ENCODE data around the gene IL10RA. TPM values are rescaled to one million over a fixed set of nuclear protein-coding genes. Genes with fewer than 3 reads are reported as not detected.

Gene IL10RA
- total and polyA plus RNA-seq, 9 of the 15 experiments (the other 6 are each of a cell fraction or from before 2014, with no cell fraction given), result 0.17 to 17.3 (median 2.9) TPM

DNA sequence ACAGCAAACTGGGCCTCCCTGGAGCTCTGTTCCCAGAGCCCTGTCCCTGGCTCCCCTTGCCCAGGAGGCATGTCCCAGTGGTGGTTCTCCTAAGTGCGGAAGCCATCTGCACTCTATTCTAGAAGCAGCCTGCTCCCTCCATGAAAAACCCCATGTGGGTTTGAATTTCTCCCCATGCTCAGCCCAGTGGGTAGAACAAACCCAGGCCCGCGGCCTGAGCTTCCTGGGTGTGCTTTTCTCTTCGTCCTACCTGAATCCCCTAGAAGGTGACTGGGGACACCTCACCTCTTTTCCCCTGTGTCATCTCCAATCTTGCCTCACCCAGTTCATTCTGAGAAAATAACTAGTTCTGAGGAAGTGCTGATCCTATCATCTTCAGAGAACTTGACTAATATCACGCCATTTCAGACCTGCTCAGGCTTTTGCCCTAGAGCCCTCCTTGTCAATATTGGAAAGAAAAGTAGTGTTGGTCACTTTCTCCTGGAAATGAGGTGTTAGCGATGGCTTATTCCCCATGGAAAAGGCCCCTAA, 15.9 kb downstream of the IL10RA start (continued):
- TF ChIP-seq BDP1 (IDR thresholded peaks at IDR 0.05; ENCODE audit: insufficient read depth, insufficient read length) (no peak), NFRKB (IDR thresholded peaks at IDR 0.05; ENCODE audit: low read depth) (0 out of 2 replicates have a peak, but pooled peaks have one; percentile 15), SMARCE1 (IDR thresholded peaks at IDR 0.05) (peak; percentile 48; the same call in 1 of the 2 replicates), OTX1 (CRISPR knock-in tag; IDR thresholded peaks at IDR 0.05) (peak; percentile 92), MAFG (tag; conservative IDR thresholded peaks at IDR 0.05) (peak; percentile 53), ELF1 (tag; IDR thresholded peaks at IDR 0.05) (peak; percentile 63; the same call in 1 of the 2 replicates), FOXA1 (IDR thresholded peaks at IDR 0.05; ENCODE audit: borderline replicate concordance) (no peak), MAFK (IDR thresholded peaks at IDR 0.05; ENCODE audit: low read length) (peak; percentile 48; the same call in 1 of the 2 replicates), BRD9 (IDR thresholded peaks at IDR 0.05; ENCODE audit: low read depth, partially characterized antibody) (peak; percentile 73), TEAD2 (tag; IDR thresholded peaks at IDR 0.05) (peak; percentile 68), NR2C1 (IDR thresholded peaks at IDR 0.05) (no peak), NR2C1 (tag; IDR thresholded peaks at IDR 0.05) (peak; percentile 91), MEF2D (tag; conservative IDR thresholded peaks at IDR 0.05; ENCODE audit: low read depth) (peak; percentile 73), GABPA (tag; conservative IDR thresholded peaks at IDR 0.05; ENCODE audit: low read depth) (peak; percentile 55; the same call in 1 of the 2 replicates)
- TF ChIP-seq, protein P1, sequence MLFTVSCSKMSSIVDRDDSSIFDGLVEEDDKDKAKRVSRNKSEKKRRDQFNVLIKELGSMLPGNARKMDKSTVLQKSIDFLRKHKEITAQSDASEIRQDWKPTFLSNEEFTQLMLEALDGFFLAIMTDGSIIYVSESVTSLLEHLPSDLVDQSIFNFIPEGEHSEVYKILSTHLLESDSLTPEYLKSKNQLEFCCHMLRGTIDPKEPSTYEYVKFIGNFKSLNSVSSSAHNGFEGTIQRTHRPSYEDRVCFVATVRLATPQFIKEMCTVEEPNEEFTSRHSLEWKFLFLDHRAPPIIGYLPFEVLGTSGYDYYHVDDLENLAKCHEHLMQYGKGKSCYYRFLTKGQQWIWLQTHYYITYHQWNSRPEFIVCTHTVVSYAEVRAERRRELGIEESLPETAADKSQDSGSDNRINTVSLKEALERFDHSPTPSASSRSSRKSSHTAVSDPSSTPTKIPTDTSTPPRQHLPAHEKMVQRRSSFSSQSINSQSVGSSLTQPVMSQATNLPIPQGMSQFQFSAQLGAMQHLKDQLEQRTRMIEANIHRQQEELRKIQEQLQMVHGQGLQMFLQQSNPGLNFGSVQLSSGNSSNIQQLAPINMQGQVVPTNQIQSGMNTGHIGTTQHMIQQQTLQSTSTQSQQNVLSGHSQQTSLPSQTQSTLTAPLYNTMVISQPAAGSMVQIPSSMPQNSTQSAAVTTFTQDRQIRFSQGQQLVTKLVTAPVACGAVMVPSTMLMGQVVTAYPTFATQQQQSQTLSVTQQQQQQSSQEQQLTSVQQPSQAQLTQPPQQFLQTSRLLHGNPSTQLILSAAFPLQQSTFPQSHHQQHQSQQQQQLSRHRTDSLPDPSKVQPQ (CRISPR knock-in tag; IDR thresholded peaks at IDR 0.05; ENCODE audit: borderline replicate concordance), result 0 out of 2 replicates have a peak, but pooled peaks have one; percentile 67
- TF ChIP-seq, protein P2, sequence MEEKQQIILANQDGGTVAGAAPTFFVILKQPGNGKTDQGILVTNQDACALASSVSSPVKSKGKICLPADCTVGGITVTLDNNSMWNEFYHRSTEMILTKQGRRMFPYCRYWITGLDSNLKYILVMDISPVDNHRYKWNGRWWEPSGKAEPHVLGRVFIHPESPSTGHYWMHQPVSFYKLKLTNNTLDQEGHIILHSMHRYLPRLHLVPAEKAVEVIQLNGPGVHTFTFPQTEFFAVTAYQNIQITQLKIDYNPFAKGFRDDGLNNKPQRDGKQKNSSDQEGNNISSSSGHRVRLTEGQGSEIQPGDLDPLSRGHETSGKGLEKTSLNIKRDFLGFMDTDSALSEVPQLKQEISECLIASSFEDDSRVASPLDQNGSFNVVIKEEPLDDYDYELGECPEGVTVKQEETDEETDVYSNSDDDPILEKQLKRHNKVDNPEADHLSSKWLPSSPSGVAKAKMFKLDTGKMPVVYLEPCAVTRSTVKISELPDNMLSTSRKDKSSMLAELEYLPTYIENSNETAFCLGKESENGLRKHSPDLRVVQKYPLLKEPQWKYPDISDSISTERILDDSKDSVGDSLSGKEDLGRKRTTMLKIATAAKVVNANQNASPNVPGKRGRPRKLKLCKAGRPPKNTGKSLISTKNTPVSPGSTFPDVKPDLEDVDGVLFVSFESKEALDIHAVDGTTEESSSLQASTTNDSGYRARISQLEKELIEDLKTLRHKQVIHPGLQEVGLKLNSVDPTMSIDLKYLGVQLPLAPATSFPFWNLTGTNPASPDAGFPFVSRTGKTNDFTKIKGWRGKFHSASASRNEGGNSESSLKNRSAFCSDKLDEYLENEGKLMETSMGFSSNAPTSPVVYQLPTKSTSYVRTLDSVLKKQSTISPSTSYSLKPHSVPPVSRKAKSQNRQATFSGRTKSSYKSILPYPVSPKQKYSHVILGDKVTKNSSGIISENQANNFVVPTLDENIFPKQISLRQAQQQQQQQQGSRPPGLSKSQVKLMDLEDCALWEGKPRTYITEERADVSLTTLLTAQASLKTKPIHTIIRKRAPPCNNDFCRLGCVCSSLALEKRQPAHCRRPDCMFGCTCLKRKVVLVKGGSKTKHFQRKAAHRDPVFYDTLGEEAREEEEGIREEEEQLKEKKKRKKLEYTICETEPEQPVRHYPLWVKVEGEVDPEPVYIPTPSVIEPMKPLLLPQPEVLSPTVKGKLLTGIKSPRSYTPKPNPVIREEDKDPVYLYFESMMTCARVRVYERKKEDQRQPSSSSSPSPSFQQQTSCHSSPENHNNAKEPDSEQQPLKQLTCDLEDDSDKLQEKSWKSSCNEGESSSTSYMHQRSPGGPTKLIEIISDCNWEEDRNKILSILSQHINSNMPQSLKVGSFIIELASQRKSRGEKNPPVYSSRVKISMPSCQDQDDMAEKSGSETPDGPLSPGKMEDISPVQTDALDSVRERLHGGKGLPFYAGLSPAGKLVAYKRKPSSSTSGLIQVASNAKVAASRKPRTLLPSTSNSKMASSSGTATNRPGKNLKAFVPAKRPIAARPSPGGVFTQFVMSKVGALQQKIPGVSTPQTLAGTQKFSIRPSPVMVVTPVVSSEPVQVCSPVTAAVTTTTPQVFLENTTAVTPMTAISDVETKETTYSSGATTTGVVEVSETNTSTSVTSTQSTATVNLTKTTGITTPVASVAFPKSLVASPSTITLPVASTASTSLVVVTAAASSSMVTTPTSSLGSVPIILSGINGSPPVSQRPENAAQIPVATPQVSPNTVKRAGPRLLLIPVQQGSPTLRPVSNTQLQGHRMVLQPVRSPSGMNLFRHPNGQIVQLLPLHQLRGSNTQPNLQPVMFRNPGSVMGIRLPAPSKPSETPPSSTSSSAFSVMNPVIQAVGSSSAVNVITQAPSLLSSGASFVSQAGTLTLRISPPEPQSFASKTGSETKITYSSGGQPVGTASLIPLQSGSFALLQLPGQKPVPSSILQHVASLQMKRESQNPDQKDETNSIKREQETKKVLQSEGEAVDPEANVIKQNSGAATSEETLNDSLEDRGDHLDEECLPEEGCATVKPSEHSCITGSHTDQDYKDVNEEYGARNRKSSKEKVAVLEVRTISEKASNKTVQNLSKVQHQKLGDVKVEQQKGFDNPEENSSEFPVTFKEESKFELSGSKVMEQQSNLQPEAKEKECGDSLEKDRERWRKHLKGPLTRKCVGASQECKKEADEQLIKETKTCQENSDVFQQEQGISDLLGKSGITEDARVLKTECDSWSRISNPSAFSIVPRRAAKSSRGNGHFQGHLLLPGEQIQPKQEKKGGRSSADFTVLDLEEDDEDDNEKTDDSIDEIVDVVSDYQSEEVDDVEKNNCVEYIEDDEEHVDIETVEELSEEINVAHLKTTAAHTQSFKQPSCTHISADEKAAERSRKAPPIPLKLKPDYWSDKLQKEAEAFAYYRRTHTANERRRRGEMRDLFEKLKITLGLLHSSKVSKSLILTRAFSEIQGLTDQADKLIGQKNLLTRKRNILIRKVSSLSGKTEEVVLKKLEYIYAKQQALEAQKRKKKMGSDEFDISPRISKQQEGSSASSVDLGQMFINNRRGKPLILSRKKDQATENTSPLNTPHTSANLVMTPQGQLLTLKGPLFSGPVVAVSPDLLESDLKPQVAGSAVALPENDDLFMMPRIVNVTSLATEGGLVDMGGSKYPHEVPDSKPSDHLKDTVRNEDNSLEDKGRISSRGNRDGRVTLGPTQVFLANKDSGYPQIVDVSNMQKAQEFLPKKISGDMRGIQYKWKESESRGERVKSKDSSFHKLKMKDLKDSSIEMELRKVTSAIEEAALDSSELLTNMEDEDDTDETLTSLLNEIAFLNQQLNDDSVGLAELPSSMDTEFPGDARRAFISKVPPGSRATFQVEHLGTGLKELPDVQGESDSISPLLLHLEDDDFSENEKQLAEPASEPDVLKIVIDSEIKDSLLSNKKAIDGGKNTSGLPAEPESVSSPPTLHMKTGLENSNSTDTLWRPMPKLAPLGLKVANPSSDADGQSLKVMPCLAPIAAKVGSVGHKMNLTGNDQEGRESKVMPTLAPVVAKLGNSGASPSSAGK (IDR thresholded peaks at IDR 0.05), result no peak
